HG03095 (cell line): Measurements from ENCODE around the gene LRRK2.
"Not testable (repeated sequence)": the region's sequence is repeated elsewhere in the genome, so short reads cannot be mapped to it uniquely, and the experiment has no call there.

Source experiments
- ATAC-seq: cut with Tn5 transposase; IDR thresholded peaks from one replicate; pipeline ENCODE4 v1.9.1; 2021; ENCODE audit warnings: moderate library complexity; ENCODE audit not compliant: unreplicated experiment

The LRRK2 gene

GRCh38 chr12:40244526-40245156, 19.8 kb downstream of the LRRK2 start:
- not testable (repeated sequence) for ATAC-seq

DNA sequence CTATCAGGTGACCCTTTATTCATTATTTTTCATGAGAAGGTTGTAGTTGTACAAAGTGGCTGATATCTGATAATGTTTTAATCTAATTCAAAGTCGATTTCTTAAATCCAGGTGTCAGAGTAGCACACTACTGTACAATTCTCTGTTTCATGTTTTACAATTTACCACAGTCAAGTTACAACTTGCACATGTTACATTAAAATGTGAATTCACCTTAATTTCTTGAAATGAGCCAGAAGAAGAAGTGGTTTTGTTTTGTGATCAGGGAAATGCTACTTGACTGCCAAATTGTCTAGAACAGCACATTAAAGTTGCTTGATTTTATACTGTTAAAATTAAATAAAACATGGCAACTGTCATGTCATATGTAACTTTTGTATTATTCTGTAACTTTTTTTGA, 23.2 kb downstream of the LRRK2 start:
- no peak for ATAC-seq

DNA sequence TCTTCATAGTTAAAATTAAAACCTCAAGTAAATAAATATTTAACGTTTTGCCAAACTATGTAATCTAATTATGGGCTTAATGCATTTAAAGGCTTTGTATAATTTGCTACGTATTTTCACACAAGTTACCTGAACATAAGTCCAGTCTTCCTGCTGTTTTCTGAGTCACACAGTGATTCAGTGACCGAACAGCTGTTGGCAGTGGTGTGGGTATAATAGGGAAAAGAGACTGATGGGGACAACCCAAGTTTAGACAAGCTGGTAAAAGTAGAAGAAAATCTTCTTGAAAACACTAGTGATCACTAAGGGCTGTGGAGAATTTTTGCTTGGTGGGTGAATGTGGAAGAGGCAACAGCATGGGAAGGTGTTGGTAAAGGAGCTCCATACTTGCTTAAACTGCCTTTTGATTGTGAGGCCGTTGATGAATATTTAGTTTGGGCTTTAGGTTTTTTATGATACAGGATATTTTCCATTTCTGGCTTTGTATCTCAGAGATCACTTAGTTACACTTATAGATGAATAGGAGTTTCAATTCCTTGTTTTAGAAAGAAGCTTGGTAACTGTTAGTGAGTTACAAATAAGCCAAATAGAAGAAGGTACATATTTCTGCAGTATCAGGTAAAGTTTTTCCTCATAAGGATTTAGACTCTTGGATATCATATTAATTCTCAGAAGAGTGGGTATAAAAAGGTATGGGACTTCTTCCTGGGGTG, 23.9 kb downstream of the LRRK2 start:
- ATAC-seq = no peak

GRCh38 chr12:40250652-40251051, 25.9 kb downstream of the LRRK2 start:
- ATAC-seq = not testable (repeated sequence)

GRCh38 chr12:40253936-40254335, 29.1 kb downstream of the LRRK2 start:
- no peak for ATAC-seq

GRCh38 chr12:40254455-40255085, 29.8 kb downstream of the LRRK2 start:
- no peak for ATAC-seq

DNA sequence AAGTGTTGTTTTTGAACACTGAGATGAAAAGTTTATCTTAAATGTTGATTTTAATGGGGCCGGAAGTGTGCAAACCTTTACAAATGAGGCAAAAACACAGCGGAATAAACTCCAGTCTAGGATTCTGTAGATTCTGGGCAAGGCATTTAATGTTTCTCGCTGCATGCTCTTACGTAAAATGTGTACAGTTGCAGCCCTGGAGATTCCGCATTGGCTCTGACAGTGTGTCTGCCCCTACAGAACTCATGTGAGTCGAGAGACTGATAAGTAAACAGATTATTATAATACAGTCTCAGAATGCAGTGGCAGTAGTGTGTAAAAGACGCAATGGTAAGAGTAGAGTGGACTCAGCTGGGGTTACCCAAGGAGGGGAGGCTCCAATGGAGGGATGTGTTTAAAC, 33.6 kb downstream of the LRRK2 start:
- no peak for ATAC-seq

- peak; percentile 71 for ATAC-seq
Observed at GRCh38 chr12:40261937-40262336, 37.1 kb downstream of the LRRK2 start.

DNA sequence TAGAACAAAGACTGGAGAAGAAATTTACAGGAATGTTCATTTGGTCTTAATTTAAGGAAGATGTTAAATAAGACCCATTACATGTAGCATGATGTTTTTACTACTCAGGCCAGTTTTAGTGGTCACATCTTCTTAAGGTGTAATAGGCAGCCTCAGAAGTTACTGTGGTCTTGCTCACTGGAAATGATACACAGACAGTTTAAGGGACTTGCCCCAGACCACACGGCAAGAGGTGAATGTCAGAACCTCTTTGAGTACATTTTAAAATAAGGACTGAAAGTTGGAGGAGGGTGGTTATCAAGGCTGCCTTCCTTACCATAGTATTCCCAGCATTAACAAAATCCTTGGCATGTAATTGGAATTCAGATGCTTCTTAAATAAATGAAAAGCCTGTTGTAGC, 37.9 kb downstream of the LRRK2 start:
- ATAC-seq = peak; percentile 89

GRCh38 chr12:40263616-40264409, 39.0 kb downstream of the LRRK2 start:
- no peak for ATAC-seq

DNA sequence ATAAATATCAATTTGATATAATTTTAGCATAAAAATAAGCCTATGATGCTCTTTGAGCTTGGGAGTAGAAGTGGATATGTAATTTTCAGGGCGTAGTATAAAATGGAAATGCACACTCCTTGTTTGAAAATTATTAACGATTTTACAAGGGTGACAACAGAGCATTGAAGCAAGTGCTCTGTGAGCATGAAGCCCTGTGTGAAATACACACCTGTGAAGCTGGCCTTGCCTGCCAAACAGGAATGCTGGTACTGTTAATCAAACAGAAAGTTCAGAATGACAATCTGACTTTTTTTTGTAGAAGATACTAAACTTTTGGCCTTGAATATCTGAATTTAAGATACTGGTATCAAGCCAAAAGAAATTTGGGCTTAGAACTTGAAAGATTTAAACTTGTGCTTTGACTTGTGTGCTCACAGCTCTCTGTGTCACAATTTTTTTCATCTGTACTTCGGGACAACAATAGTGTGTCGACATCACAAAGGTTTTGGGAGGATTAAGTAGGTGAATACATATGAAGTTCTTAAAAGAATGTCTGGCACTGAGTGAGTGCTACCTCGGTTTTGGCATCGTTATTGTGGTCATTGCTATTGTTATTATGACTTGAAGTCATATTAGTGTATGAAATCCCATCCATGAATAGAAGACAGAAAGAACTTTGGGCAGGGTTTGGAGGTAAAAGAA, 47.3 kb downstream of the LRRK2 start:
- ATAC-seq = no peak

DNA sequence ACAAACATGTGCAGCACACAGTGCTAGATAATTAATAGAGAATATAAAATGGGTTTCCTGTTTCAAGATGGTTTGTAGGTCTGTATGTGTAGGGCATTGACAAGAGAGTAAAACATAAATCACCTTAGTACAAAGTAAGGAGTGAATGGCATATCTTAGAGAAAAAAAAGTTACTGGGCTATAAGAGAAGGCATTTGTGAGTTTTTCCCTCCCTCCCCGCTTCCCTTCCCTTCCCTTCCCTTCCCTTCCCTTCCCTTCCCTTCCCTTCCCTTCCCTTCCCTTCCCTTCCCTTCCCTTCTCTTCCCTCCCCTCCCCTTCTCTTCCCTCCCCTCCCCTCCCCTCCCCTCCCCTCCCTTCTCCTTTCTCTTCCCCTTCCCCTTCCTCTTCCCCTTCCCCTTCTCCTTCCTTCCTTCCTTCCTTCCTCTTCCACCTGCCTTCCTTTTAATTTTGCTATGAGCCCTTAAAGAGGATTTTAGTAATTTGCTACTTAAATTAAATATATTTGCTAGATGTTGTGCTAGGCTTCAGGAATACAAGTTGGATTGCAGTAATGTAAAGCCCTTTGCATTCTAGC, 57.1 kb downstream of the LRRK2 start:
- ATAC-seq = no peak

DNA sequence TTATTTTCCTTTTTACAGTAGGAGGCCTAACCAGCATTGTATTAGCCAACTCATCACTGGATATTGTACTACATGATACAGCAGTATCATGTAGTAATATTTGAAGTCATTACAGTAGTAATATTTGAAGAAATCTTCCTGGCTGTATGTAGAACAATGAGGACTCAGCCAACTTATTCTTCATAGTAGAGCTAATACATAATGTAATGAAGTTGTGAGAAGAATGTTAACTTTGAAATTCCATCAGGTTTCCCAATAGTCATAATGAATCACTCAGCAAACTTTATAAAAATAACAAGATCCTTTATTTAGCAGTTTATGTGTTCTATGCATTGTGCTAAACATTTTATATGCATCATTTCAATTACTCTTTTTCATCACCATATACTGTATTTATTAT, 61.8 kb downstream of the LRRK2 start:
- ATAC-seq = no peak

DNA sequence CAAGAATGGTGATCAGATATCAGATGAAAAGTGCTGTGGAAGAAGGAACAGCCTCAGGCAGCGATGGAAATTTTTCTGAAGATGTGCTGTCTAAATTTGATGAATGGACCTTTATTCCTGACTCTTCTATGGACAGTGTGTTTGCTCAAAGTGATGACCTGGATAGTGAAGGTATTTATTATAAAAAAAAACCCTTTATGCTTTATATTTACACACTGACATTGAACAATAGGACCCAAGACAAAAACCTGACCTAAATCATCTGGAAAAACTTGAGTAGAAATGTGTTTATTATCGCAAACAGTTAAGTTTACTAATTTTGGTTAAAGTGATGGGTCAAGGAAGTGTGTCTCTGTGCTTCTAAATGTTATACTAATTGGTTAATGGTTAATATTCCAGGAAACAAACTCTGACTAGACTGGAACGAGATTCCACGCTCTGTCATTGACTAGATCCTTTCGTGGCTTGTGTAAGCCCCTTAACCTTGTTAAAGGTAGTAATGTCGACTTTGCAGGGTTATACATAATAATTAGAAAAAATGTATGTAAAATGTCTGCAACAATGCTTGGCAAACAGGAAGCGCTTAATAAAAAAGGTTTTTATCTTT, 62.7 kb downstream of the LRRK2 start:
- ATAC-seq = no peak

- ATAC-seq = no peak
Observed at GRCh38 chr12:40292788-40293429, 68.1 kb downstream of the LRRK2 start.

DNA sequence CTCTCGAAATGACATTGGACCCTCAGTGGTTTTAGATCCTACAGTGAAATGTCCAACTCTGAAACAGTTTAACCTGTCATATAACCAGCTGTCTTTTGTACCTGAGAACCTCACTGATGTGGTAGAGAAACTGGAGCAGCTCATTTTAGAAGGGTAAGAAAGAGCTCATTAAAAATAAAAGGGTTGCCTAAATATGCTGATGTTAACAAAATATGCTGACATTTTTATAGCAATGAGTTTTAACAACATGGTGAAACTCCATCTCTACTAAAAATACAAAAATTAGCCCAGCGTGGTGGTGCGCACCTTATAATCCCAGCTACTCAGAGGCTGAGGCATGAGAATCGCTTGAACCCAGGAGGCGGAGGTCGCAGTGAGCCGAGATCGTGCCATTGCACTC, 73.5 kb downstream of the LRRK2 start:
- no peak for ATAC-seq

DNA sequence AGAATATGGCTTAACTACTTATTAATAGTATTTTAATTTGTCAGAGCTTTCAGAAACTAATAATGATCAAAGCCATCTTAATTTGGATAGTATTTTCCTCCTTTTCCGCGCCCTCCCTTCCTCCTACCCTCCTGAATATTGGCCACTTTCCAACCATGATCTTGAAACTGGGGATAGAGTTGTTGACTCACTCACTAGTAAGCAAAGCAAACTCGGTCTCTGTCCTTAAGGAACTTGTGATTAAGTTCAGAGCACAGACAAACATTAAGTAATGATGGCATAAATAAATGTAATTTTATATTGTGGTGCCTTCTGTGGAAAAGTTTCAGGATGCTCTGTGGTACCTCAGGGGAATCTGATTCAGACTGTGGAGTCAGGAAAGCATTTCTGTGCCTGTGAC, 75.7 kb downstream of the LRRK2 start:
- ATAC-seq = no peak

DNA sequence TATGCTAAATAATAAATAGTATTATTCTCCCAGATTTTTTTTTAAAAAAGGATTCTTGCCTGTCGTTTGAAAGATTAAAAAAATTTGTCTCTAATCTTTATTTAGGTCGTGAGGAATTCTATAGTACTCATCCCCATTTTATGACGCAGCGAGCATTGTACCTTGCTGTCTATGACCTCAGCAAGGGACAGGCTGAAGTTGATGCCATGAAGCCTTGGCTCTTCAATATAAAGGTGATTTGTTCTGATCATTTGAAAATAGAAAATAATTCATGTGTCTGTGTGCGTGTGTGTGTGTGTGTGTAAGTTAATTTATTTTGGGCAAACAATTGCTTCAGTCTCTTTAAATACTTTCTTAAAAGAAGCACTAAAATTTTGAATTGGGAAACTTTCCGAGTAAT, 84.2 kb downstream of the LRRK2 start:
- ATAC-seq = no peak

GRCh38 chr12:40310211-40310610, 85.4 kb downstream of the LRRK2 start:
- ATAC-seq = no peak

GRCh38 chr12:40312196-40312595, 87.4 kb downstream of the LRRK2 start:
- ATAC-seq = no peak
